Lung microvascular endothelial cell (primary cell): ENCODE data around the gene PAPPA. TPM values are rescaled to one million over a fixed set of nuclear protein-coding genes. Genes with fewer than 3 reads are reported as not detected.

Experiments used
- DNase-seq, 2 donors: peaks; one replicate each; pipeline versions ENCODE4 v3.0.0 to v3.0.0-alpha.2; 2010; ENCODE audit warnings: low read depth in 2 of 2
- total RNA-seq: library from RNA; depleted of rRNA; stranded (reverse); fragments of >200 nt; gene quantifications from 2 replicates; pipeline ENCODE4 v1.2.1, GENCODE V29; 2014

Gene PAPPA
- total RNA-seq, 1 donor from 2014 or later, result 0.20 TPM

GRCh38 chr9:116182876-116183275, 29.3 kb downstream of the PAPPA start:
- DNase-seq, result no peak

- no peak for DNase-seq
These were observed 34.1 kb downstream of the PAPPA start for GRCh38 chr9:116187570-116188170.

GRCh38 chr9:116189683-116190082, 36.1 kb downstream of the PAPPA start:
- DNase-seq, result no peak

- DNase-seq, result peak in 1 of 2 donors; percentile 26
These were observed 37.2 kb downstream of the PAPPA start for GRCh38 chr9:116190637-116191396.

- no peak for DNase-seq
These were observed 38.2 kb downstream of the PAPPA start for GRCh38 chr9:116191576-116192415.

GRCh38 chr9:116193636-116194035, 40.0 kb downstream of the PAPPA start:
- peak in 1 of 2 donors; percentile 49 for DNase-seq

- no peak for DNase-seq
These were observed 43.2 kb downstream of the PAPPA start for GRCh38 chr9:116196806-116197205.

- DNase-seq, result no peak
These were observed 44.8 kb downstream of the PAPPA start for GRCh38 chr9:116198344-116198743.

- DNase-seq, result no peak
These were observed 48.8 kb downstream of the PAPPA start for GRCh38 chr9:116202219-116202912.

- peak in 1 of 2 donors; percentile 20 for DNase-seq
These were observed 50.8 kb downstream of the PAPPA start for GRCh38 chr9:116204252-116204882.

GRCh38 chr9:116207371-116208111, 54.0 kb downstream of the PAPPA start:
- DNase-seq, result no peak

- DNase-seq, result no peak
These were observed 55.0 kb downstream of the PAPPA start for GRCh38 chr9:116208417-116209232.

- DNase-seq, result no peak
These were observed 56.0 kb downstream of the PAPPA start for GRCh38 chr9:116209414-116210116.

GRCh38 chr9:116212986-116213692, 59.5 kb downstream of the PAPPA start:
- no peak for DNase-seq

GRCh38 chr9:116213693-116214047, 60.1 kb downstream of the PAPPA start:
- no peak for DNase-seq

- DNase-seq, result no peak
These were observed 64.8 kb downstream of the PAPPA start for GRCh38 chr9:116218399-116218798.

- DNase-seq, result no peak
These were observed 66.1 kb downstream of the PAPPA start for GRCh38 chr9:116219686-116220085.

GRCh38 chr9:116223926-116224325, 70.3 kb downstream of the PAPPA start:
- DNase-seq, result peak in 1 of 2 donors; percentile 7
